ENCODE measurements around the gene COL27A1.

The COL27A1 gene

DNA sequence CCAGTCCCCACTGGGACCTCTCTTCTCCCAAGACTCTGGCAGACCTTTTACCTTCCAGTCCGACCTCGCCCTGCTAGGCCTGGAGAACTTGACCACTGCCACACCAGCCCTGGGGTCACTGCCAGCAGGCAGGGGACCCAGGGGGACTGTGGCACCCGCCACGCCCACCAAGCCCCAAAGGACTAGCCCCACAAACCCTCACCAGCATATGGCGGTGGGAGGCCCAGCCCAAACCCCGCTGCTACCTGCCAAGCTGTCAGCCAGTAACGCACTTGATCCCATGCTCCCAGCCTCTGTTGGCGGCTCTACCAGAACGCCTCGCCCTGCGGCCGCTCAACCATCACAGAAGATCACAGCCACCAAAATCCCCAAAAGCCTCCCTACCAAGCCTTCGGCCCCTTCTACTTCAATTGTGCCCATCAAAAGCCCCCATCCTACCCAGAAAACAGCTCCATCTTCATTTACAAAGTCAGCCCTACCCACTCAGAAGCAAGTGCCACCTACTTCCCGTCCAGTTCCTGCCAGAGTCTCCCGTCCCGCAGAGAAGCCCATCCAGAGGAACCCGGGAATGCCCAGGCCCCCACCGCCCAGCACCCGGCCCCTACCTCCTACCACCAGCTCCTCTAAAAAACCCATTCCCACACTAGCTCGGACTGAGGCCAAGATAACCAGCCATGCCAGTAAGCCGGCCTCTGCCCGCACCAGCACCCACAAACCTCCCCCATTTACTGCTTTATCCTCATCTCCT is 13.1 kb downstream of the COL27A1 start:
- no peak for DNase-seq (ENCODE audit: low read depth)

- no peak for DNase-seq (ENCODE audit: low read depth)
Observed at GRCh38 chr9:114169029-114169951, 14.0 kb downstream of the COL27A1 start.

GRCh38 chr9:114169952-114170770 is 14.8 kb downstream of the COL27A1 start:
- no peak for DNase-seq (ENCODE audit: low read depth)

DNA sequence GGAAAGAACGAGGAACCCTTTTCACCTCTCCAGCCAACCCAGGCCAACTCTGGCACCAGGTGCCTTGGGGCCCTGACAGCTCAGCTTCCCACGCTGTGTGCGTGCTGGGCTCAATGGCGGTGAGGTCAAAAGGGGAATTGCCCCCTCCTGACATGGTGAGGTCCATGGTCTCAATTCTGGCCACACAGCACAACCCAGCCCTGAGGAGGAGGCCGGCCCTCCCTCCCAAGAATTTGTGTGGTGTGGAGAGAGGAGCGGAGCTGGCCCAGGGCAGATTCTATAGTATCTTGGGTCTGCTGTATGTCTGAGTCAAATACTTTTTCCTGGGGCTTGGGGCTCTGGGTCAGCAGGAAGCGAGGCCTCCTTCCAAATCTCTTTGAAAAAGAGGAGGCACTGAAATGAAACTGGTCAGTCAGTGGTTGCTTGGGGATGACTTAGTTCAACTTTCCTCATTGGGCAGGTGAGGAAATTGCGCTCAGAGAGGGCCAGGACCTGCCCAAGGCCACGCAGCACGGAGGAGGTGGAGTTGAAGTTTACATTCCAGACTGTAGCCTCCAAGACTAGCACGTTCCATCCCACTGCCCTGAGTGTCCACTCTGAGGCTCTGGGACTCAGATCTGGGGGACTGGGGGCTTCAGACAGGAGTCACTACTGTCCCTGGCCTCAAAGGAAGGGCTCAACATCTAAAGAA is 15.6 kb downstream of the COL27A1 start:
- DNase-seq (ENCODE audit: low read depth): no peak

DNA sequence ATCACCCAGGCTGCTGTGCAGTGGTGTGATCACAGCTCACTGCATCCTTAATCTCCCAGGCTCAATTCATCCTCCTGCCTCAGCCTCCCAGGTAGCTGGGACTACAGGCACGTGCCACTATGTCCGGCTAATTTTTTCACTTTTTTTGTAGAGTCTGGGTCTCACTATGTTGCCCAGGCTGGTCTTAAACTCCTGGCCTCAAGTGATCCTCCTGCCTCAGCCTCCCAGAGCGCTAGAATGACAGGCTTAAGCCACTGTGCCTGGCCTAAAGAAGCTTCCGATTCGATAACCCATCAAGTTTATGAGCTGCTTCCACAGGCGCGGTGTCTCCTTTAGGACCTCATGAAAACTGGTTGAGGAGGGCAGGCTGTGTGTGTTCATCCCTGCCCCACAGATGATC is 16.2 kb downstream of the COL27A1 start:
- no peak for DNase-seq (ENCODE audit: low read depth)

DNA sequence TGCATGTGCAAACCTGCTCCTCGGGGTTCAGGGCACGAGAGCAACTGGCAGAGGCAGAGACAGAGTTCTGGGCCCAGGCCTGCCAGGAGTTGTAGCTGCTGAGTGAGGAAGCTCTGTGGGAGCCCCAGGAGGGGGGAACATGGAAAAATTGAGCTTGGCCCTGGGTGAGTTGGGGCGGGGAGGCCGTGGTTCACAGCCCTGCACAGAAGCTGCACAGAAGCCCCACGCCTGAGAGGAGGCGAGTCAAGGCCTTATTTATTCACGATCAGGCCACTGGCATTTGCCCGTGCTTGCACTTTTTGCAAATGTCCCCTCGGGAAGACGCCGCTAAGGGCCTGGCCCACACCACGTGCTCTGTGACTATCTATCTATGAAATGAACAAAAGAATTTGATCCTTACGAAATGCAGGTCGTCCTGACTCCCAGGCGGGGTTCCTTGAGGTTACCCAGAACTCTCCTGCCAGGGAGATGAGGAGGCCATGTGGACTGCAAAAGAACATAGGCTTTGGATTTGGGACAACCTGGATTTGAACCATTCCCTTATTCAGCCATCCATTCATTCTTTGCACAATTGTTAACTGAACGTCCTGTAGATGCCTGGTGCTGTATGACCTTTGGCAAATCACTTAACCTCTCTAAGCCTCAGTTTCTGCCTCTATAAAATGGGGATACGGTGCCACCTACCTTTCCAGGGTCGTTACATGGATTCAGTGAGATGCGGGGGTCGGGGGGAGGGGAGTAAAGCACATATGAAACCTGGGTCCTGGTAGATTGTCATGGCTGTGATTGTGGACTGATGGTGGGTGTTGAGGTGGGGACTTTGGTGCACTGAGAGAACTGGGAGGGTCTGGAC is 17.9 kb downstream of the COL27A1 start:
- peak; percentile 54 for DNase-seq (ENCODE audit: low read depth)

DNA sequence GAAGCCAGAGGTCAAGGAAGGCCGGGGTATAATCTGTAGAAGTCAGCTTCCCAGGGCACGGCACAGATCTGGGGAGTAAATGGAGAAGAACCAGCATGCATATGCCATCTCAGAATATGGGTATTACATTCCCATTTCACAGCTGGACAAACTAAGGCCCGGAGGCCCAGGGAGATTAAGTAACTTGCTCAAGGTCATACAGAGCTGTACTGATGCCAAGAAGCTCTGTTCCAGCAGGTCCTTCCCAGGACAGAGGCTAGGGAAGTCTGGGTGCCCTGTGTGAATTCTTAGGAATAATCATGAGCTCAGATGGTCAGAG is 19.2 kb downstream of the COL27A1 start:
- no peak for DNase-seq (ENCODE audit: low read depth)

- no peak for DNase-seq (ENCODE audit: low read depth)
Observed at GRCh38 chr9:114174876-114175771, 19.8 kb downstream of the COL27A1 start.

- no peak for DNase-seq (ENCODE audit: low read depth)
Observed at GRCh38 chr9:114176624-114177291, 21.4 kb downstream of the COL27A1 start.

DNA sequence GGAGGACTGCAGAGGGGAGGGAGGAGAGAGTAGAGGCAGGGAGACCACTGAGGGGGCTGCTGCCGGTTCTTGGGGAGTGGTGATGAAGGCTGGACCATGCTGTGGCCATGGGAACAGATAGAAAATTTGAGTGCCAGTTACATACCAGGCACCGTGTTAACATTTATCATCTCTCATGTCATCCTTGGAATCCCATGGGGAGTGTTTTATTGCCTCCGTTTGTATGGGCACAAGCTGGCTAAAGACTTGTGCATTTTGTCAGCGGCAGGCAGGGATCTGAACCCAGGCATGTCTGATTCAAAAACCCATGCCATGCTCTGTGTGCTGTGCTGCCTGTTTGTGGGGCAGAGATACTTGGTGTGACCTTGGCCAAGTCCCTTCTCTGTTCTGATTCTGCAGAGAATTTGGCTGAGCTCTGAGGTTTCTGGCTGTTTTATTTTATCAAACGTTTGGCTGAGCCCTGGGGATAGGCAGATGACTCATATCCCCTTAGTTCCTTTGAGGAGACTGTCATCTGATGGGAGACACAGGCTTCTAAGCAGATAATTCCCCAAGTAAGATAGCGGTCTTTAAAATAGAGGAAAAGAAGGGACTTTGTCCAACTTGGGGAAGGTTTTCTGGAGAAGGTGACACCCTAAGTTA is 22.2 kb downstream of the COL27A1 start:
- peak; percentile 36 for DNase-seq (ENCODE audit: low read depth)

GRCh38 chr9:114178076-114178475 is 22.7 kb downstream of the COL27A1 start:
- no peak for DNase-seq (ENCODE audit: low read depth)

GRCh38 chr9:114178756-114179450 is 23.6 kb downstream of the COL27A1 start:
- peak; percentile 44 for DNase-seq (ENCODE audit: low read depth)

DNA sequence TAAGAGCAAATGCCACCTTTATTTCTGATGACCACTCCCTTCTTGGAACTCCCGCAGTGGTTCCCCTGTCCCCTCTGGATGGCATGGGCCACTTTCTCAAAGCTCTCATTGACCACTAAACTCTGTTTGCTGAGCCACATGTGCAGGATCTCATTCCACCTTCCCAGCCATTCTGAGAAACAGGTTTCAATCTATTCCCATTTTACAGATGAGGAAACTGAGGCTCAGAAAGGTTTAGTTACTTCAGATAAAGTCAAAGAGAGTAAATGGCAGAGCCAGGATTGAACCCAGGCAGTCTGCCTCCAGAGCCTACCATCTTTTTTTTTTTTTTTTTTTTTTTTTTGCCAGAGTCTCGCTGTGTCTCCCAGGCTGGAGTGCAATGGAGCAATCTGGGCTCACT is 24.2 kb downstream of the COL27A1 start:
- DNase-seq (ENCODE audit: low read depth): no peak

GRCh38 chr9:114180696-114181606 is 25.6 kb downstream of the COL27A1 start:
- no peak for DNase-seq (ENCODE audit: low read depth)

DNA sequence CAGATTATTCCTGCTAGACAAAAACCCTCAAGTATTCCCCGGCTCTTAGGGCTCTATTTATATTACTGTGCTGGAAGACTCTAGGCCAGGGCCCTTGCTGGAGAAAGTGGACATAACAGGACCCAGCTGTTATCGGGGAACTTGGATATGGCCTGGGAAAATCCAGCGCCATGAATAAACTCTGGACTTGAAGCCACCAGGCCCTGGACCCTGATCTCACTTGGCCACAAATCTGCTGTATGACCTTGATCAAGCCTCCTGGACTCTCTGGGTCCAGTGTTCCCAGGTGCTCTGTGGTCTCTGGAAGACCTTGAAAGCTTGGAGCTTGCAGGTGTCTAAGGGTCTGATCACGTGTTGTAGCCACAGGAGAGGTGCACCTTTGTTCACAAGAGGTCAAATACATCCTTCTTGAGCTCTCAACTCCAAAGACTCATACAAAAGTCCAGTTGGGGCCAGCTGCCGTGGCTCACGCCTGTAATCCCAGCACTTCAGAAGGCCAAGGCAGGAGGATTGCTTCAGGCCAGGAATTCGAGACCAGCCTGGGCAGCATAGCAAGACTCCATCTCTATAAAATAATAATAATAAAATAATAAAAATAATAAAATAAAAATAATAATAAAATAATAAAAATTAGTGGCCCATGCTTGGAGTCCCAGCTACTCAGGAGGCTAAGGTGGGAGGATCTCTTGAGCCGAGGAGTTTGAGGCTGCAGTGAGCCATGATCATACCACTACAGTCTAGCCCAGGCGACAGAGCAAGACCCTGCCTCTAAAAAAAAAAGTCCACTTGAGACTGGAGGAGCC is 26.5 kb downstream of the COL27A1 start:
- no peak for DNase-seq (ENCODE audit: low read depth)

DNA sequence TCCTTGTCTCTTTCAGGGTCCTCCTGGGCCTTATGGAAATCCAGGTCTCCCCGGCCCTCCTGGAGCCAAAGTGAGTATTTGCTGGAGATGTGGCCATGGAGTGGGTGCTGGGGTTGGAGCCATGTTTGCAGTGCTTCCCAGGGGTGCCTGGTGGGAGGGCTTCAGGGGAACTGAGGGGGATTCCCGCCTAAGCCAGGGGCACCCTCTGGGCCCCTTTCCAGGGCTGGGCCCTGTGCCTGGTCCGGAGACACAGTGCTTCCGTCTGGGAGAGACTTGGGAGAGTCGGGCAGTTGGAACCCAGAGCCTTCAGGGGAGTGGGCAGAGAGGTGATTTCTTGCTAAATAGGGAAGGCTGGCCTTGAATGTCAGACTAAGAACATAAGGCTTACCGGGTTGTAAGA is 27.7 kb downstream of the COL27A1 start:
- DNase-seq (ENCODE audit: low read depth): no peak
